Measurements from ENCODE around the gene UCN3. TPM values are rescaled to one million over a fixed set of nuclear protein-coding genes. Genes with fewer than 3 reads are reported as not detected.

UCN3 gene
- total RNA-seq, 4 donors from 2014 or later: not detected

- Histone ChIP-seq H3K4me3 (replicated peaks in 1 of 3) (no peak overlapping the region), H3K9me3 (no peaks in the 10 kb centered on the region), H3K27me3 (no peaks in the 10 kb centered on the region), H3K36me3 (no peaks in the 10 kb centered on the region), H3K27ac (no peak overlapping the region), H3K4me1 (no peaks in the 10 kb centered on the region)
- TF ChIP-seq, protein P1, sequence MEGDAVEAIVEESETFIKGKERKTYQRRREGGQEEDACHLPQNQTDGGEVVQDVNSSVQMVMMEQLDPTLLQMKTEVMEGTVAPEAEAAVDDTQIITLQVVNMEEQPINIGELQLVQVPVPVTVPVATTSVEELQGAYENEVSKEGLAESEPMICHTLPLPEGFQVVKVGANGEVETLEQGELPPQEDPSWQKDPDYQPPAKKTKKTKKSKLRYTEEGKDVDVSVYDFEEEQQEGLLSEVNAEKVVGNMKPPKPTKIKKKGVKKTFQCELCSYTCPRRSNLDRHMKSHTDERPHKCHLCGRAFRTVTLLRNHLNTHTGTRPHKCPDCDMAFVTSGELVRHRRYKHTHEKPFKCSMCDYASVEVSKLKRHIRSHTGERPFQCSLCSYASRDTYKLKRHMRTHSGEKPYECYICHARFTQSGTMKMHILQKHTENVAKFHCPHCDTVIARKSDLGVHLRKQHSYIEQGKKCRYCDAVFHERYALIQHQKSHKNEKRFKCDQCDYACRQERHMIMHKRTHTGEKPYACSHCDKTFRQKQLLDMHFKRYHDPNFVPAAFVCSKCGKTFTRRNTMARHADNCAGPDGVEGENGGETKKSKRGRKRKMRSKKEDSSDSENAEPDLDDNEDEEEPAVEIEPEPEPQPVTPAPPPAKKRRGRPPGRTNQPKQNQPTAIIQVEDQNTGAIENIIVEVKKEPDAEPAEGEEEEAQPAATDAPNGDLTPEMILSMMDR (IDR thresholded peaks at IDR 0.05): no peak
- no peak for TF ChIP-seq POLR2A (IDR thresholded peaks at IDR 0.05)
- DNase-seq: no peak
- WGBS, 2 donors: 83 to 92% methylated on average over 3 of the region's 3 CpGs
- intact Hi-C loops (cut with DNase I): no loop called here
Measured at GRCh38 chr10:5343092-5343491, 21.7 kb upstream of the UCN3 start.

GRCh38 chr10:5343561-5343960, 21.2 kb upstream of the UCN3 start:
- DNase-seq: no peak
- H3K27ac ChIP-seq: no peak overlapping the region
- intact Hi-C loops (cut with DNase I): no loop called here
- TF ChIP-seq, protein P1 (IDR thresholded peaks at IDR 0.05): peak in 1 of 6 experiments; percentile 6
- TF ChIP-seq POLR2A (IDR thresholded peaks at IDR 0.05): no peak
- H3K27me3 ChIP-seq: no peaks in the 10 kb centered on the region
- no peak overlapping the region for H3K4me3 ChIP-seq (replicated peaks in 1 of 3)
- no peaks in the 10 kb centered on the region for H3K9me3 ChIP-seq
- 83 to 84% methylated on average over 4 of the region's 4 CpGs for WGBS, 2 donors
- no peaks in the 10 kb centered on the region for H3K36me3 ChIP-seq
- H3K4me1 ChIP-seq: no peaks in the 10 kb centered on the region

DNA sequence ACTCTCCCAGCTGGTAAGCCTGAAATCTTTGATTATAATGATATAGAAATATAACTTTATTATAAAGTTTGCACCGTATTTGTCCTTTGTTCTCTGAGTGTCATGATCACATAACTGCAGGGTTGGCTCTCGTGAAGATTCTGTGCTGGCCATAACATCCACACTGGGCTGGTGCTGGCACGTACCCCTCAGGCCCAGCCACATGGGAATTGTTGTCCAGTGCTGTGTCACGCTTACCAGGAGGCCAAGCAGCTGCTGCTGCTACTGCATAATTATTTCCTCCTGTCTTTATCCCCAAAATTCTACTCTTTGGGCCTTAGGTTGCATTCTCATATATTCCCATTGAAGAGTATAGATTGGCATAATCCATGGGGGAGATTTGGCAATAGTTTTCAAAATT, 20.8 kb upstream of the UCN3 start:
- TF ChIP-seq POLR2A (IDR thresholded peaks at IDR 0.05): no peak
- TF ChIP-seq, protein P1 (IDR thresholded peaks at IDR 0.05): no peak
- no peaks in the 10 kb centered on the region for H3K27me3 ChIP-seq
- H3K27ac ChIP-seq: no peak overlapping the region
- intact Hi-C loops (cut with DNase I): no loop called here
- H3K36me3 ChIP-seq: no peaks in the 10 kb centered on the region
- no peaks in the 10 kb centered on the region for H3K4me1 ChIP-seq
- no peak for DNase-seq
- 85 to 93% methylated on average over 4 of the region's 4 CpGs for WGBS, 2 donors
- no peaks in the 10 kb centered on the region for H3K9me3 ChIP-seq
- no peak overlapping the region for H3K4me3 ChIP-seq (replicated peaks in 1 of 3)

GRCh38 chr10:5344746-5345145, 20.0 kb upstream of the UCN3 start:
- Histone ChIP-seq H3K27me3 (no peaks in the 10 kb centered on the region), H3K36me3 (no peaks in the 10 kb centered on the region), H3K27ac (no peak overlapping the region), H3K4me1 (no peaks in the 10 kb centered on the region), H3K4me3 (replicated peaks in 1 of 3) (no peak overlapping the region), H3K9me3 (no peaks in the 10 kb centered on the region)
- intact Hi-C loops (cut with DNase I): no loop called here
- DNase-seq: no peak
- no peak for TF ChIP-seq POLR2A (IDR thresholded peaks at IDR 0.05)
- TF ChIP-seq, protein P1 (IDR thresholded peaks at IDR 0.05): no peak

DNA sequence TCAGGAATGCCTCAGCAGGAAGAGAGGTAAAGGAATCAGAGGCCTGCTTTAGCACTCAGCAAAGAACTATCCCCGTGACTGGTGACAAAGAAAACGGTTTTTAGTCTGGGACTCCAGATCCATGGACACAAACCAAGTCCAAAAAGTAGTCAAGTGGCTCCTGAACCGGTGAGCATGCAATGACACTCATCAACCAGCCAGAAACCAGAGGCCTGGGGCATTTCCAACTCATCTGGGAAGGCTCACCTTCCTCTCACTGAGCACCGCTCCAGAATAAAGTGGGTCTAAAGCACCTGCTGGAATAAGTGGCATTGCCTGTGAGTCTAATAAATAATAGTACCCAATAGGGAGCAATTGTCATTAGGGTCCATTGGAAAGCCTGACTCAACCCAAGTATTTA, 17.9 kb upstream of the UCN3 start:
- Histone ChIP-seq H3K9me3 (no peaks in the 10 kb centered on the region), H3K4me3 (replicated peaks in 1 of 3) (no peak overlapping the region), H3K4me1 (no peaks in the 10 kb centered on the region), H3K27ac (no peak overlapping the region), H3K27me3 (no peaks in the 10 kb centered on the region), H3K36me3 (no peaks in the 10 kb centered on the region)
- DNase-seq: peak; percentile 80 to 82
- 28 to 45% methylated on average over 4 of the region's 4 CpGs for WGBS, 2 donors
- intact Hi-C loops (cut with DNase I): no loop called here
- no peak for TF ChIP-seq POLR2A (IDR thresholded peaks at IDR 0.05)
- TF ChIP-seq, protein P1 (IDR thresholded peaks at IDR 0.05): peak in 1 of 6 experiments; percentile 17
